GM20431 (cell line): ENCODE data around the gene BEAN1.

Source experiments
- in situ Hi-C: fragments of 300-500 bp; cut with MseI, MboI; formaldehyde crosslinking; loops from one replicate; pipeline ENCODE4 v1.15.0; 2020; ENCODE audit warnings: low sequenced_read_pairs; ENCODE audit not compliant: unreplicated experiment

The BEAN1 gene

GRCh38 chr16:66391726-66392670 is 35.1 kb upstream of the BEAN1 start:
- in situ Hi-C loops: no loop called here

GRCh38 chr16:66395806-66396555 is 31.1 kb upstream of the BEAN1 start:
- in situ Hi-C loops: no loop called here

GRCh38 chr16:66397736-66398433 is 29.2 kb upstream of the BEAN1 start:
- in situ Hi-C loops: no loop called here

GRCh38 chr16:66399031-66399430 is 28.1 kb upstream of the BEAN1 start:
- in situ Hi-C loops: no loop called here

GRCh38 chr16:66399930-66400329 is 27.2 kb upstream of the BEAN1 start:
- in situ Hi-C loops: loop anchor here (10.0 to 25.0 kb wide), 4 partner anchors 75 to 462 kb away; partner anchors contain the start of gene CMTM2

- in situ Hi-C loops: loop anchor here (10.0 to 25.0 kb wide), 4 partner anchors 74 to 462 kb away; partner anchors contain the start of gene CMTM2
These were observed 26.4 kb upstream of the BEAN1 start for GRCh38 chr16:66400503-66401380.

GRCh38 chr16:66401610-66402009 is 25.5 kb upstream of the BEAN1 start:
- in situ Hi-C loops: loop anchor here (10.0 to 25.0 kb wide), 4 partner anchors 73 to 461 kb away; partner anchors contain the start of gene CMTM2

- in situ Hi-C loops: loop anchor here (10.0 to 25.0 kb wide), 4 partner anchors 73 to 460 kb away; partner anchors contain the start of gene CMTM2
These were observed 24.9 kb upstream of the BEAN1 start for GRCh38 chr16:66402166-66402565.

GRCh38 chr16:66402591-66403230 is 24.4 kb upstream of the BEAN1 start:
- in situ Hi-C loops: loop anchor here (10.0 to 25.0 kb wide), 4 partner anchors 72 to 460 kb away; partner anchors contain the start of gene CMTM2

- in situ Hi-C loops: loop anchor here (10.0 to 25.0 kb wide), 4 partner anchors 71 to 459 kb away; partner anchors contain the start of gene CMTM2
These were observed 23.5 kb upstream of the BEAN1 start for GRCh38 chr16:66403531-66404145.

GRCh38 chr16:66405057-66405783 is 21.9 kb upstream of the BEAN1 start:
- in situ Hi-C loops: loop anchor here (10.0 to 25.0 kb wide), 4 partner anchors 70 to 457 kb away; partner anchors contain the start of gene CMTM2

- in situ Hi-C loops: loop anchor here (10.0 to 25.0 kb wide), 4 partner anchors 68 to 456 kb away; partner anchors contain the start of gene CMTM2
These were observed 20.4 kb upstream of the BEAN1 start for GRCh38 chr16:66406534-66407221.

GRCh38 chr16:66408163-66409048 is 18.7 kb upstream of the BEAN1 start:
- in situ Hi-C loops: loop anchor here (10.0 to 25.0 kb wide), 4 partner anchors 66 to 454 kb away; partner anchors contain the start of gene CMTM2

- in situ Hi-C loops: loop anchor here (10.0 to 25.0 kb wide), 4 partner anchors 66 to 453 kb away; partner anchors contain the start of gene CMTM2
These were observed 17.9 kb upstream of the BEAN1 start for GRCh38 chr16:66409156-66409555.

- in situ Hi-C loops: loop anchor here (25.0 kb wide), 3 partner anchors 175 to 450 kb away; partner anchors contain the start of gene CMTM2
These were observed 14.9 kb upstream of the BEAN1 start for GRCh38 chr16:66412182-66412581.
